Tibial artery (tissue), 4 donors: ENCODE measurements around the gene PTS.

Experiments used
- DNase-seq, 2 donors: peaks; one replicate each; pipeline ENCODE4 v3.0.0-alpha.2; 2019
- H3K27ac ChIP-seq, 2 donors: fragments of 200-600 bp; sonication (generic) in 1 of 2; 1 replicate in 1 of 2; 2 replicates in 1 of 2; pipeline ENCODE4 v1.5.1; 2018 to 2019; ENCODE audit warnings: mild to moderate bottlenecking in 1 of 2
- H3K27me3 ChIP-seq, 2 donors: fragments of 200-600 bp; sonication (generic) in 1 of 2; one replicate each; pipeline versions ENCODE4 v1.5.1 to v1.6.0; 2016 to 2019
- H3K36me3 ChIP-seq, 3 donors: fragments of 200-600 bp; sonication (generic) in 2 of 3; one replicate each; pipeline ENCODE4 v1.5.1; 2016 to 2019; ENCODE audit warnings: mild to moderate bottlenecking in 2 of 3
- H3K4me1 ChIP-seq, 4 donors: fragments of 200-600 bp; sonication (generic) in 2 of 4; 1 replicate in 3 of 4; 2 replicates in 1 of 4; pipeline ENCODE4 v1.5.1; 2016 to 2019
- H3K4me3 ChIP-seq, 2 donors: fragments of 200-600 bp; sonication (generic) in 1 of 2; 1 replicate in 1 of 2; 2 replicates in 1 of 2; pipeline ENCODE4 v1.5.1; 2018 to 2019; ENCODE audit warnings: mild to moderate bottlenecking in 2 of 2
- H3K9me3 ChIP-seq, 3 donors: fragments of 200-600 bp; sonication (generic) in 1 of 3; one replicate each; pipeline ENCODE4 v1.5.1; 2016 to 2019
- intact Hi-C: fragments of 100-400 bp; cut with DNase I; formaldehyde crosslinking; loops from one replicate; pipeline ENCODE4 v1.15.0; 2023; ENCODE audit warnings: low total_unique reads
- TF ChIP-seq, protein P1 (sequence below), 2 experiments: fragments of 200-600 bp in 1 of 2; fragments of 450-650 bp in 1 of 2; IDR thresholded peaks; one replicate each; pipeline ENCODE4 v1.5.1; 2017 to 2019; ENCODE audit warnings: antibody characterized with exemption in 2 of 2, mild to moderate bottlenecking in 1 of 2, moderate library complexity in 1 of 2

Gene PTS

DNA sequence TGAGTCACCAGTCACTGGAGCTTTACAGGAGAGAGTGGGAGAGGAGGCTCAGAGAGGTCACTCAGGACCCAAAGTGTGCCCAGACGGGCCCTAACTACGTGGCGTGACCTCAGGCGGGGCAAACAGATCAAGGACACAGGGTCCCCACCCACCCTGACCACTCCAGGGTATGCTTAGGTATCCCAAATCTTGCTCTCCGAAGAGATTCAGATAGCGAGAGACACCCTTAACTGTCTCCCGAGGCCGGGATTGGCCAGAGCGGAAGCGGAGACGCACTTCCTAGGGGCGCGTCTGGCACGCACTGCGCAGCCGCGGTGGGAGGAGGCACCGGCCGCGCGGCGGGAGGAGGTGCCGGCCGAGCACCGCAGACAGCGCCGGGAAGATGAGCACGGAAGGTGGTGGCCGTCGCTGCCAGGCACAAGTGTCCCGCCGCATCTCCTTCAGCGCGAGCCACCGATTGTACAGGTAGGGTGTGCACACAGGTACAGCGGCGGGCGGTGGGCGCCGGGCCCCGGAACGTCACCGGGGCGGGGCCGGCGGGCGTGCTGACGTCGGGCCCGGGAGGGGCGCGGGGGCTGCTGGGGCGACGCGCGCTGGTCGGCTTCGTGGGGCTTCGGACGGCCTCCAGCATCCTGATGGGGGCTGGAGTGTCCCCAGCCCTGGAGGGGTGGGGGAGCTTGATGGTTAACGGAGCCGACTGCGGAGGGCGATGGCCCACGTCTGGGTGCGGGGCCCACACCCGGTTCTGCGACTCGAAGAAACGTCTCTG lies at the start of gene PTS:
TSS of gene PTS (plus strand) at position 367 of the 769 bp plus-strand sequence. CDS start at position 383, 16 bp downstream.
- H3K4me3 ChIP-seq: peak within 1 kb of the TSS; percentile 80 to 85
- intact Hi-C loops: no loop called here
- peak; percentile 82 to 91 for DNase-seq
- no peaks in the 10 kb centered on the region for H3K9me3 ChIP-seq
- TF ChIP-seq, protein P1, sequence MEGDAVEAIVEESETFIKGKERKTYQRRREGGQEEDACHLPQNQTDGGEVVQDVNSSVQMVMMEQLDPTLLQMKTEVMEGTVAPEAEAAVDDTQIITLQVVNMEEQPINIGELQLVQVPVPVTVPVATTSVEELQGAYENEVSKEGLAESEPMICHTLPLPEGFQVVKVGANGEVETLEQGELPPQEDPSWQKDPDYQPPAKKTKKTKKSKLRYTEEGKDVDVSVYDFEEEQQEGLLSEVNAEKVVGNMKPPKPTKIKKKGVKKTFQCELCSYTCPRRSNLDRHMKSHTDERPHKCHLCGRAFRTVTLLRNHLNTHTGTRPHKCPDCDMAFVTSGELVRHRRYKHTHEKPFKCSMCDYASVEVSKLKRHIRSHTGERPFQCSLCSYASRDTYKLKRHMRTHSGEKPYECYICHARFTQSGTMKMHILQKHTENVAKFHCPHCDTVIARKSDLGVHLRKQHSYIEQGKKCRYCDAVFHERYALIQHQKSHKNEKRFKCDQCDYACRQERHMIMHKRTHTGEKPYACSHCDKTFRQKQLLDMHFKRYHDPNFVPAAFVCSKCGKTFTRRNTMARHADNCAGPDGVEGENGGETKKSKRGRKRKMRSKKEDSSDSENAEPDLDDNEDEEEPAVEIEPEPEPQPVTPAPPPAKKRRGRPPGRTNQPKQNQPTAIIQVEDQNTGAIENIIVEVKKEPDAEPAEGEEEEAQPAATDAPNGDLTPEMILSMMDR (IDR thresholded peaks at IDR 0.05): no peak
- peaks cover 19 to 26% (median 19%) of the 10 kb centered on the region in 3 donors for H3K36me3 ChIP-seq
- no peaks in the 10 kb centered on the region for H3K27me3 ChIP-seq
- H3K4me1 ChIP-seq: peaks cover 0 to 18% (median 10%) of the 10 kb centered on the region in 4 donors
- H3K27ac ChIP-seq: peak within 1 kb of the TSS; percentile 95

DNA sequence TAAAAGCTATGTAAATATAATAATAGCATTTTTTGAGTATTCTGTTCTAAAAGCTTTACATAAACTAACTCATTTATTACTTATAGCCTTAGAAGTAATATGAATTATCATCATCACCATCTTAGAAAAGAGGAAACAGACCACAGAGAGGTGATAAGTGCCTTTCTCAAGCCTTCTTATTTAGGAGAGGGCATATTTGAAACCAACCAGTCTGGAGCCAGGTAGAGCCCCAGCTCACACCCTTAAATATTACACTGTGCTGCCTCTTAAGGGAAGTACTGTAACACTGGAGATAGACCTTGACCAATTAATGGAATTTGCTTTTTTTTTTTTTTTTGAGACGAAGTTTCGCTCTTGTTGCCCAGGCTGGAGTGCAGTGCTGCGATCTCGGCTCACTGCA lies 48.6 kb upstream of the PTS start:
- Histone ChIP-seq H3K27ac (no peak overlapping the region), H3K36me3 (no peaks in the 10 kb centered on the region), H3K4me1 (peaks cover 0 to 21% (median 5%) of the 10 kb centered on the region in 4 donors), H3K27me3 (no peaks in the 10 kb centered on the region), H3K4me3 (no peak overlapping the region), H3K9me3 (no peaks in the 10 kb centered on the region)
- intact Hi-C loops: loop anchor here (10.0 kb wide), 1 partner anchor 63 kb away; no protein-coding TSS in a partner anchor
- no peak for DNase-seq
- TF ChIP-seq, protein P1 (IDR thresholded peaks at IDR 0.05): no peak

DNA sequence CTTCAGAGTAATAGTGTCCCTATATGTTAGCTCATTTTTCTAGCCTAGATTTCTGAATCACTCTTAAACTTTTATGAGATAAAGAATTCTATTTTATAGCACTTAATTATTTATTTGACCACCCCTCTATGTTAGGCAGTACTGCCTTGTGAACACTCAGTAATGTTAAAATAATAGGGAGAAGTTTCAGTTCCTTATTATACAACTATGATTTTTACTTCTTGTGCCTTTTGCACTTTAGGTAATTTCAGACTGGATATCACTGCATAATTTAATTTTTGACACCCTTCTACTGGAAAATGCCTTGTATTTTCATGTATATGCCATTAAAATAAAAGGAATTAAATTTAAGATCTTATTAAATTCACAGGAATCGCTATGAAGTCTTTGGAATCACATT lies 47.8 kb upstream of the PTS start:
- no peak for DNase-seq
- no peak overlapping the region for H3K4me3 ChIP-seq
- no peak overlapping the region for H3K27ac ChIP-seq
- TF ChIP-seq, protein P1 (IDR thresholded peaks at IDR 0.05): no peak
- H3K9me3 ChIP-seq: no peaks in the 10 kb centered on the region
- no peaks in the 10 kb centered on the region for H3K27me3 ChIP-seq
- no peaks in the 10 kb centered on the region for H3K36me3 ChIP-seq
- intact Hi-C loops: loop anchor here (10.0 kb wide), 1 partner anchor 64 kb away; no protein-coding TSS in a partner anchor
- peaks cover 0 to 12% (median 5%) of the 10 kb centered on the region in 4 donors for H3K4me1 ChIP-seq

DNA sequence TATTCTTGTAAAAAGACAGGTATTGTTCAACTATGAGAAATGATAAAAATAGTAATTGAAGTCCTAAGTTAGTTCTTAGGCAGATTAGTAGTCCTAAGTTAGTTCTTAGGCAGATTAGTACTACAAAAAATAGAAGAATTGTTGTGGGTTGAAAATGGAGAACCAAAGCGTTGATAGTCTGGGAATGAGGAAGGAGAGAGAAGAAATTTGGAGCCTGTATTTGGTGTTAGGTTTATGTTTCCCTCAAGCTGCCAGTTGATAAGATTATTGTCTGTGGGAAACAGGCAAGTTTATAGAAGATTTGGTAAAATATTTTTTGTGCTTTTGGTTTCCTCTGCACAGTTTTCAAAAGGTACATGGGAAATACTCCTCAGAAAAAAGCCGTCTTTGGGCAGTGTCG lies 47.3 kb upstream of the PTS start:
- Histone ChIP-seq H3K9me3 (no peaks in the 10 kb centered on the region), H3K36me3 (no peaks in the 10 kb centered on the region), H3K27ac (no peak overlapping the region), H3K4me1 (peaks cover 0 to 12% (median 5%) of the 10 kb centered on the region in 4 donors), H3K27me3 (no peaks in the 10 kb centered on the region), H3K4me3 (no peak overlapping the region)
- intact Hi-C loops: loop anchor here (10.0 kb wide), 1 partner anchor 64 kb away; no protein-coding TSS in a partner anchor
- DNase-seq: no peak
- TF ChIP-seq, protein P1 (IDR thresholded peaks at IDR 0.05): no peak

DNA sequence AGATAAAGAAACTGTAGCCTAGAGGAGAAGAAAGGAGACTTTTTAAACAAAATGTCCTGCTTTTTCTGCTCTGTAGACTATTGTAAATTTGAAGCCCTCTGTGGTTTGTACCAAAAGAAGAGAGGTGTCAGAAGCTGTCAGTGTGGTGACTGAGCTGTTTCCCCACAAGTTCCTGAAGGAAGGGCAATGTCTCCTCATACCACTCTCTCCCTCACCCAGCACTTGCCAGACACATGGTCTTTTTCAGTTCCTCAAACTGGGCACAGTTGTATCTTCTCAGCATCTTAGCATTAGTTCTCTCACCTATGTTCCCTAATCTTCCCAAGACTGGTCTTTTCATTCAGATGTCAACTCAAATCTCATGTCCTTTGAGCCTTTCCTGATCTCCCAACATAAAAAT lies 46.6 kb upstream of the PTS start:
- no peaks in the 10 kb centered on the region for H3K36me3 ChIP-seq
- no peak for DNase-seq
- no peak overlapping the region for H3K27ac ChIP-seq
- no peak overlapping the region for H3K4me3 ChIP-seq
- no peaks in the 10 kb centered on the region for H3K9me3 ChIP-seq
- TF ChIP-seq, protein P1 (IDR thresholded peaks at IDR 0.05): no peak
- H3K27me3 ChIP-seq: no peaks in the 10 kb centered on the region
- intact Hi-C loops: loop anchor here (10.0 kb wide), 1 partner anchor 65 kb away; no protein-coding TSS in a partner anchor
- H3K4me1 ChIP-seq: peaks cover 0 to 10% (median 5%) of the 10 kb centered on the region in 4 donors
